H9 (cell line): ENCODE data around the gene RBM12. TPM values are rescaled to one million over a fixed set of nuclear protein-coding genes. Genes with fewer than 3 reads are reported as not detected.

Source experiments
- DNase-seq: peaks from one replicate; pipeline ENCODE4 v3.0.0-alpha.2; 2017
- H2AFZ ChIP-seq: one replicate; pipeline ENCODE4 v1.6.1; 2013; ENCODE audit warnings: mild to moderate bottlenecking, low read length, control low read depth, moderate library complexity
- H2AK5ac ChIP-seq: 2 replicates; pipeline ENCODE4 v1.6.1; 2013; ENCODE audit warnings: low read length, control low read depth, mixed read lengths; ENCODE audit not compliant: insufficient read length
- H2BK120ac ChIP-seq: one replicate; pipeline ENCODE4 v1.6.1; 2013; ENCODE audit warnings: low read depth, mild to moderate bottlenecking, low read length, control low read depth, inconsistent platforms; ENCODE audit not compliant: poor library complexity, severe bottlenecking
- H2BK12ac ChIP-seq: 2 replicates; pipeline ENCODE4 v1.6.1; 2013; ENCODE audit warnings: low read length, control low read depth, mixed read lengths, low read depth; ENCODE audit not compliant: insufficient read length
- H2BK15ac ChIP-seq: 2 replicates; pipeline ENCODE4 v1.6.1; 2013; ENCODE audit warnings: low read depth, low read length, control low read depth
- H2BK20ac ChIP-seq: one replicate; pipeline ENCODE4 v1.6.1; 2013; ENCODE audit warnings: low read depth, mild to moderate bottlenecking, low read length, control low read depth, inconsistent platforms; ENCODE audit not compliant: poor library complexity, severe bottlenecking
- H2BK5ac ChIP-seq: 2 replicates; pipeline ENCODE4 v1.6.1; 2013; ENCODE audit warnings: low read length, control low read depth, mixed read lengths; ENCODE audit not compliant: insufficient read length
- H3K14ac ChIP-seq: 2 replicates; pipeline ENCODE4 v1.6.1; 2013; ENCODE audit warnings: low read length, control low read depth; ENCODE audit not compliant: insufficient read depth
- H3K18ac ChIP-seq: 2 replicates; pipeline ENCODE4 v1.6.1; 2013; ENCODE audit warnings: low read depth, mild to moderate bottlenecking, mixed read lengths, low read length, control low read depth; ENCODE audit not compliant: insufficient read length
- H3K23ac ChIP-seq: 2 replicates; pipeline ENCODE4 v1.6.1; 2013; ENCODE audit warnings: low read length, control low read depth, mixed read lengths, low read depth; ENCODE audit not compliant: insufficient read length
- H3K23me2 ChIP-seq: 2 replicates; pipeline ENCODE4 v1.6.1; 2013; ENCODE audit warnings: low read depth, mild to moderate bottlenecking, mixed read lengths, low read length, control low read depth; ENCODE audit not compliant: insufficient read length, poor library complexity, severe bottlenecking
- H3K27ac ChIP-seq: 2 replicates; pipeline ENCODE4 v1.5.1; 2013; ENCODE audit warnings: low read length, control low read depth, mixed read lengths, low read depth; ENCODE audit not compliant: insufficient read length
- H3K27me3 ChIP-seq: 2 replicates; pipeline ENCODE4 v1.6.1; 2013; ENCODE audit warnings: low read length, control low read depth, inconsistent platforms; ENCODE audit not compliant: insufficient read depth
- H3K4ac ChIP-seq: 2 replicates; pipeline ENCODE4 v1.6.1; 2013; ENCODE audit warnings: low read depth, mild to moderate bottlenecking, control low read depth, inconsistent platforms, low read length, moderate library complexity
- H3K4me1 ChIP-seq: 2 replicates; pipeline ENCODE4 v1.6.1; 2013; ENCODE audit warnings: low read length, control low read depth, inconsistent platforms; ENCODE audit not compliant: insufficient read depth
- H3K4me2 ChIP-seq: 2 replicates; pipeline ENCODE4 v1.6.1; 2013; ENCODE audit warnings: low read length, control low read depth, mixed read lengths; ENCODE audit not compliant: insufficient read length, insufficient read depth
- H3K56ac ChIP-seq: 2 replicates; pipeline ENCODE4 v1.6.1; 2013; ENCODE audit warnings: low read depth, mild to moderate bottlenecking, mixed read lengths, low read length, control low read depth; ENCODE audit not compliant: insufficient read length
- H3K79me1 ChIP-seq: 2 replicates; pipeline ENCODE4 v1.6.1; 2013; ENCODE audit warnings: low read depth, mild to moderate bottlenecking, moderate library complexity, low read length, control low read depth, inconsistent platforms; ENCODE audit not compliant: insufficient read depth, poor library complexity, severe bottlenecking
- H3K79me2 ChIP-seq: 2 replicates; pipeline ENCODE4 v1.6.1; 2013; ENCODE audit warnings: low read length, control low read depth, inconsistent platforms; ENCODE audit not compliant: insufficient read depth
- H3K9ac ChIP-seq: 2 replicates; pipeline ENCODE4 v1.6.1; 2013; ENCODE audit warnings: low read length, control low read depth, mixed read lengths; ENCODE audit not compliant: insufficient read length; ENCODE audit errors: extremely low read depth
- H3K9me3 ChIP-seq: one replicate; pipeline ENCODE4 v1.6.1; 2013; ENCODE audit warnings: low read depth, low read length, inconsistent platforms; ENCODE audit not compliant: control insufficient read depth
- H3T11ph ChIP-seq: one replicate; pipeline ENCODE4 v1.6.1; 2013; ENCODE audit warnings: mild to moderate bottlenecking, low read length, control low read depth, inconsistent platforms
- H4K20me1 ChIP-seq: one replicate; pipeline ENCODE4 v1.6.1; 2013; ENCODE audit not compliant: control insufficient read depth, insufficient read length, insufficient read depth
- H4K5ac ChIP-seq: 2 replicates; pipeline ENCODE4 v1.6.1; 2013; ENCODE audit warnings: low read depth, mild to moderate bottlenecking, mixed read lengths, low read length, control low read depth; ENCODE audit not compliant: insufficient read length
- H4K8ac ChIP-seq: replicated peaks from 2 replicates; pipeline ENCODE4 v1.6.1; 2013; ENCODE audit warnings: low read length, control low read depth, mixed read lengths, low read depth; ENCODE audit not compliant: insufficient read length
- H4K91ac ChIP-seq: 2 replicates; pipeline ENCODE4 v1.6.1; 2013; ENCODE audit warnings: low read depth, mild to moderate bottlenecking, moderate library complexity, mixed read lengths, low read length, control low read depth; ENCODE audit not compliant: insufficient read length
- H3K27ac Mint-ChIP-seq, 3 experiments: 2 replicates in 2 of 3; 3 replicates in 1 of 3; pipeline ENCODE4 v1.8.0; 2020 to 2021; ENCODE audit warnings: mixed read lengths in 3 of 3, mild to moderate bottlenecking in 1 of 3, moderate library complexity in 1 of 3
- H3K27me3 Mint-ChIP-seq: 2 replicates; pipeline ENCODE4 v1.8.0; 2021; ENCODE audit warnings: low read depth, mild to moderate bottlenecking, moderate library complexity, mixed read lengths
- H3K36me3 Mint-ChIP-seq, 3 experiments: 2 replicates in 2 of 3; 3 replicates in 1 of 3; pipeline ENCODE4 v1.8.0; 2020 to 2021; ENCODE audit warnings: low read depth in 3 of 3, mixed read lengths in 3 of 3; ENCODE audit not compliant: insufficient read depth in 1 of 3
- H3K4me1 Mint-ChIP-seq, 2 experiments: 2 replicates each; pipeline ENCODE4 v1.8.0; 2020; ENCODE audit warnings: mixed read lengths in 2 of 2
- H3K4me3 Mint-ChIP-seq, 2 experiments: 2 replicates in 1 of 2; 3 replicates in 1 of 2; pipeline ENCODE4 v1.8.0; 2020 to 2021; ENCODE audit warnings: mild to moderate bottlenecking in 2 of 2, mixed read lengths in 2 of 2, moderate library complexity in 1 of 2
- H3K9me3 Mint-ChIP-seq, 2 experiments: 2 replicates in 1 of 2; 3 replicates in 1 of 2; pipeline ENCODE4 v1.8.0; 2020; ENCODE audit warnings: mild to moderate bottlenecking in 2 of 2, mixed read lengths in 2 of 2, moderate library complexity in 1 of 2
- WGBS: extraction: QIAGEN DNeasy Blood & Tissue Kit; methylation state at CpG from one replicate; pipeline ENCODE4 v1.1.7; 2013; ENCODE audit warnings: missing lambda C conversion rate, low lambda C conversion rate, mixed read lengths; ENCODE audit not compliant: insufficient read length; ENCODE audit errors: extremely low coverage; 5-methylcytosine and 5-hydroxymethylcytosine counted together
- total RNA-seq: library from RNA; stranded (reverse); gene quantifications from 2 replicates; pipeline ENCODE4 v1.2.1, GENCODE V29; 2021
- TF ChIP-seq, protein P1 (sequence below): fragments of 200-600 bp; sonication (generic); conservative IDR thresholded peaks from 3 replicates; pipeline ENCODE4 v1.8.0; 2021; ENCODE audit warnings: antibody characterized with exemption, mild to moderate bottlenecking

Gene RBM12
- total RNA-seq, 1 experiment from 2014 or later: 260 TPM

DNA sequence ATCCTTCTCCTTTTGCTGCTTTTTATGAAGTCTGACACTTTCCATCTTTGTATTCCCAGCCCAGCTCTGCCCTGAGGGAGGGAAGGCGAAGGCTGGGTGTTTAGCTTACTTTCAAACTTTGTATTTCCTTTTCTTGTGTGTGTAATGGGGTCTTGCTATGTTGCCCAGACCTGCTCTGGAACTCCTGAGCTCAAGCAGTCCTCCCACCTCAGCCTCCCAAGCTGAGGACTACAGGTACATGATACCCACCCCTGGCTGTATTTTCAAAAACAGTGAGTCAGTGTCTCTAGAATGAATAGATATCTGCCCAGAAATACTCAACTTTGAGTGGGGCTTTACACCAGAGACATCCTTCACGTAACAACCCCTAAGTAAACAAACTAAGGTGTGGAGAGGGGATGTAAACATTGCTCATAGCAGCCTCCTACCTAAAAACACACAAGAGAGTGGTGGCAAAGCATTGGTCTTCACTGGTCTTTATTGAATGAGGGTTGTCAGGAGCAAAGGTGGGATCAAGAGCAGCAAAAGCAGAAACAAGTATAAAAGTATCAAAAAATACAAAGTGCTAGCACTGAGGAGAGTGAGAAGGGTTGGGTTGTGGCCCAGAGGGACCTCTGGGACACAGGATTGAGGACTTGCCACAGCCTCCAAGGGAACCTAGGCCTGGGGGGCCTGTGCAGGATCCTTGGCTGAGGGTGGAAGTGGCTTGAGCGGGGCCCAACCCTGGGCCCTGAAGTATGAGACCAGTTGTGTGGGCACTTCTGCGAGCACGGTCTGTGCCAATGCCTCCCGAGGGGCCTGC lies 38.9 kb downstream of the RBM12 start:
- Histone ChIP-seq H4K5ac (no peak overlapping the region), H3K79me2 (no peaks in the 10 kb centered on the region), H3K9ac (no peak overlapping the region), H4K8ac (no peak overlapping the region), H2AFZ (no peak overlapping the region), H3K18ac (no peak overlapping the region), H3K4ac (no peak overlapping the region), H4K20me1 (no peaks in the 10 kb centered on the region), H3K14ac (no peak overlapping the region), H3K9me3 (no peaks in the 10 kb centered on the region), H3K56ac (no peak overlapping the region), H3K4me2 (no peak overlapping the region), H3K4me1 (no peaks in the 10 kb centered on the region), H3K27ac (no peak overlapping the region), H3T11ph (no peak overlapping the region), H3K79me1 (no peaks in the 10 kb centered on the region), H2BK15ac (no peak overlapping the region), H2BK12ac (no peak overlapping the region), H2AK5ac (no peak overlapping the region), H3K23me2 (no peaks in the 10 kb centered on the region), H2BK20ac (no peak overlapping the region), H3K27me3 (no peaks in the 10 kb centered on the region), H3K23ac (no peak overlapping the region), H4K91ac (no peak overlapping the region), H2BK5ac (no peak overlapping the region), H2BK120ac (no peak overlapping the region)
- Mint-ChIP-seq H3K4me3 (no peak overlapping the region), H3K9me3 (no peaks in the 10 kb centered on the region; a peak in 1 of 5 replicates), H3K36me3 (peaks cover 39 to 52% (median 51%) of the 10 kb centered on the region in 3 experiments), H3K4me1 (peaks cover 0 to 5% of the 10 kb centered on the region in 2 experiments; a peak in 1 of 4 replicates), H3K27ac (peak overlapping the region in 1 of 3 experiments; percentile 82; a peak in 1 of 7 replicates), H3K27me3 (no peaks in the 10 kb centered on the region)
- TF ChIP-seq, protein P1, sequence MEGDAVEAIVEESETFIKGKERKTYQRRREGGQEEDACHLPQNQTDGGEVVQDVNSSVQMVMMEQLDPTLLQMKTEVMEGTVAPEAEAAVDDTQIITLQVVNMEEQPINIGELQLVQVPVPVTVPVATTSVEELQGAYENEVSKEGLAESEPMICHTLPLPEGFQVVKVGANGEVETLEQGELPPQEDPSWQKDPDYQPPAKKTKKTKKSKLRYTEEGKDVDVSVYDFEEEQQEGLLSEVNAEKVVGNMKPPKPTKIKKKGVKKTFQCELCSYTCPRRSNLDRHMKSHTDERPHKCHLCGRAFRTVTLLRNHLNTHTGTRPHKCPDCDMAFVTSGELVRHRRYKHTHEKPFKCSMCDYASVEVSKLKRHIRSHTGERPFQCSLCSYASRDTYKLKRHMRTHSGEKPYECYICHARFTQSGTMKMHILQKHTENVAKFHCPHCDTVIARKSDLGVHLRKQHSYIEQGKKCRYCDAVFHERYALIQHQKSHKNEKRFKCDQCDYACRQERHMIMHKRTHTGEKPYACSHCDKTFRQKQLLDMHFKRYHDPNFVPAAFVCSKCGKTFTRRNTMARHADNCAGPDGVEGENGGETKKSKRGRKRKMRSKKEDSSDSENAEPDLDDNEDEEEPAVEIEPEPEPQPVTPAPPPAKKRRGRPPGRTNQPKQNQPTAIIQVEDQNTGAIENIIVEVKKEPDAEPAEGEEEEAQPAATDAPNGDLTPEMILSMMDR: no peak
- no CpG with 5 or more reads among the region's 6 CpGs for WGBS
- peak; percentile 8 for DNase-seq
